HG03097 (cell line): ENCODE measurements around the gene TFAP2A.

ENCODE experiments used
- ATAC-seq: cut with Tn5 transposase; IDR thresholded peaks from one replicate; pipeline ENCODE4 v1.9.1; 2021; ENCODE audit not compliant: unreplicated experiment, low FRiP score

The TFAP2A gene

DNA sequence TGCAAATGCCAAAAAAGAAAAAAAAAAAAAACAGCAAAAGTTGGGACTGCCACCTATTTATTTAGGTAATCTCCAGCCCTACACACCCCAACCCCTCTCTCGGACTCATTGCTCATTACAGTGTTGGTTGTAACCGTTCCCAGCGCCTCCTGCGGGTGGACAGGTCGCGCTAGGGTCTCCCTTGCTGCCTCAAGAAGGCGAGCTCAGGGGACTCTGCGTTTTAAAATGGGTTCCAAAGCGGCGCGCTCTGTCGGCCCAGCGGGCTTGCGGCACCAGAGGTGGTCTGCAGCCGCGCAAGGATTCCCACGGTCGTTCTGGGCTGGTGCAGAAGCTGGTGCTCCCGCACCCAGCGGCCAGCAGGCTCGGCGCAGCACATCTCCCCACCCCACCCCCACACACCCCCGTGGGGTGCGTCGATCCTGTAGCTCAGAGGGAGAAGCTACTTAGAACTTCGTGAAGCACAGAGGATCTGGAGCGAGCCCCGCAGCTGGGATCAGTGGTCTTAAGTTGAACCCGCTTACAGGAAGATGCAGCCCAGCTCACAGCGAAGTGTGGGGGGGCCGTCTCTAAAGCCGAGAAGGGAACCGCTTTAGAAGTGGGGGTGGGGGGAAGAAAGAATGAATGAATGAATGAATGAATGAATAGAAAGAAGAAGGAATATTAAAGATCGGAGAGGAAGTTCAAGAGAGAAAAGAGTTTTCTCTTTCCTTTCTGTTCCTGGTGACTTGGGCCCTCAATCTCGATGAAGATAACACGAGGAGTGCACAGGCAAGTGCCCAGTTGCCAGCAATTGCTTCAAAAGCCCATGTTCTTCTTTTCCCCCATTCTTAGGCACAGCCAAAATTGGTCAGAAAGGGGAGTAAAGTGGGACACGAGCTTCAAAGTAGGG is 780 bp downstream of the TFAP2A start:
- no peak for ATAC-seq

DNA sequence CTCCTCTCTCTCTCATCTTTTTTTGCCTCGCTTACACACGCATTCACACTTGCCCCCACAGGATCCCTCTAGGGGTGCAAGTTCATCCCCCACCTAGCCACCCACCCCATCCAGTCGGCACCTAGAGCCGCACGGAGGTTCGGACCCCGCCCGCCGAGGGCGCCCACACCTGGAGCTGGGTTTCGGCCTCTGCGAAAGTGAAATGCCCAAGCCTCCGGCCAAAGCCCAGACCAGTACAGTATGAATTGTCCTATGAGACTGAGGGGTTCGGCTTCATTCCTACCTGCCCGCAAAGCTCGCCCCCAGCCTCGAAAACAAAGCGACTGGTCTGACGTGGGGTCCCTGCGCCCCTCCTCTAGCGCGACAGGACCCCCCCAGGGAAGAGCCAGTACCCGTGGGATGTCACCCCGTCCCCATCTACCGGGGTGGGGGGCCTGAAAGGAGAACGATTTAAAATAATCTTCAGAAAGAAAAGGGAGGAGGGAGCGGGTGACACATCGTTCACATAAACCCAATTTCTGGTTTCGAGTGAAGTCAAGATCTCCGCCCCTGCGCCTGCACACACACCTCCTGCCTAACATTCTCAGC is 1.5 kb downstream of the TFAP2A start:
- no peak for ATAC-seq

DNA sequence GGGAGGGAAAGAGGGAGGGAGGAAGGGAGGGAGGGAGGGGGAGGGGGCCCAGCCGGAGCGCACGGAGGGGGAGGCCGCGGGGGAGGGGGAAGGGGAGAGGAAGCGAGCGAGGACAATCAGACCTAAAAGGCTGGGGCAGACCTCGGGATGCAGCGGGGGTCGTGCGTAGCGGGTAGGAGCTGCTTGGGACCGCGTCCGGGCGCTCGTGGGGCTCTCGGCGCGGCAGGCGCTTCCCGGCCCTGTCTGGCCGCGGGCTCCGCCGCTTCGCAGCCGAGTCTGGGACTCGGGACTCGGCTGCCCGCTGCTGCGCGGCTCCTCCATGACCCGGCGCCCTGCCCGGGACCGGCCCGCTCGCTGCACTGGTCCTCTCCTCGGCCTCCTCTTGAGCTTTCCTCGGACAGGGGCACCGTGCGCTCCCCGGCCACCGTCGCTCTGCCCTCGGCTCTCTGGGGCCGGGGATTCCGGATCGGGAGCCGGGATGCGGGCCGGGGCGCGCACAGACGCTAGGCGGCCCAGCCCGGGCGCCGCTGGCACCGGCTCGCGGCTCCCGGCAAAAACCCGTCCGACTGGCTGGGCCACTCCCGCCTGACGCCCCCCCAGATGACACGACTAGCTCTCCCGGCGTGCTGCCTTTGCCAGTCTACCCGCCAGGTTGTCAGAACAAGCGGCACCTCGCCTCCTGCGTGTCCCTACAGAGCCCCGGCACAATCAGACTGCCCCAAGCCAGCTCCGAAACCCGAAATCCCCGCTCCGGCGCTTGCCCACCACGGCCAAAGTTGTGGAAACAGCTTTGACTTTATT is 2.2 kb downstream of the TFAP2A start:
- no peak for ATAC-seq

DNA sequence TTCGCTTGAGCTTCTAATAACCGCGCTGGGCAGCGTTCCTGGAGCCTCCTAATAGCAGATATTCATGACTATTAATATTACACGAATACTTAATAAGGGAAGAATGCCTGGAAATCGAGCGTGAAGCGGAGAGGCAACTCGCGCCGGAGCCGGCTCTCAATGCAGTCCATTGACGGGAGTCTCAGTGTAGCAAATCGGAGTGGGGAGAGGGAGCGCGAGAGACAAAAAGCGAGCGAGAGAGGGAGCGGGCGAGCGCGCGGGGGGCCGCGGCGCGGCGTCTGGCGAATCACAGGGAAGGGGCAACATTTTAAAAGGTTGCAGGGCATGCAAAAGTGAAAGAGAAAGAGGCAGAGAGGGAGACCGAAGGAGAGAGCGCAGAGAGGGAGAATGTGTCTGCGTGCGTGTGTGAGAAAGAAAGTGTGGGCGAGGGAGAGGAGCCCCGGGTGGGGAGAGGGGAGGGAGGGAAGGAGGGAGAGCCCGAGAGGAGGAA is 2.9 kb downstream of the TFAP2A start:
- ATAC-seq, result peak; percentile 41

DNA sequence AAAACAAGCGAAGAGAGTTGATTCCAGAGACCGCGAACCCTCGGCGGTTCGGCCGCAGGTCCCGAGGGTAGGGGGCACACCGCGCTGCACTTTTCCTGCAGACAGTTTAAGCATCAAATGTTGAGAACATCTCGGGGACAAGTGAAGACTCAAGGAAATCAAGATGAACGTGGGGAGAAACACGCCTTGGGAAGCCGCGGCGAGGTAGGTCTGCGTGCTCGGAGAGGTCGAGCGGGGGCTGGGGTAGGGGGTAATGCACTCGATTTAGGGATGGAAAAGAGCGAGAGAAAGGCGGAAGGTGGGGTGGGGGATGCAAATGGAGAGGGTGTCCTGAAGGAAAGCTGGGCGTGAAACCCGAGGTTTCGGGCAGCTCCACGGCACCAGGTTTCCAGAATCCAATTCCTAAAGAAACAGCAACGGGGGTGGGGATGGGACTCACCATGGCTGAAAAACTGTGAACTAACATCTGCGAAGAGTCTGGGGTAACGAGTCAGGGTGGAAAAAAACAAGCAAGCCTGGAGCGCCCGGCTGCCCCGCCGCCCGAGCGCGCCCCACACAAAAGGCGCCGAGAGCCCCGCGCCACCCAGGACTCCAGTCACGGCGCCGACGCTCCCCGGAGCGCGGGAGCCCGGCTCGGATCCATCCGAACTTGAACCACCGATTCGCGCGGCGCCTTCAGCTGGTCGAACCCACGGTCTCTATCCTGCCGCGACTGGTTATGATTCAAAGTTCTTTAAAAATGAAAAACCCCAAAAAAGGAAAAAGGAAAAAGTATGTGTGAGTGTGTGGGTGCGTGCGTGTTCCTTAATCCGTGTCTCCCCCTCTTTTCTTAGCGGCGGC is 3.5 kb downstream of the TFAP2A start:
- peak; percentile 3 for ATAC-seq

DNA sequence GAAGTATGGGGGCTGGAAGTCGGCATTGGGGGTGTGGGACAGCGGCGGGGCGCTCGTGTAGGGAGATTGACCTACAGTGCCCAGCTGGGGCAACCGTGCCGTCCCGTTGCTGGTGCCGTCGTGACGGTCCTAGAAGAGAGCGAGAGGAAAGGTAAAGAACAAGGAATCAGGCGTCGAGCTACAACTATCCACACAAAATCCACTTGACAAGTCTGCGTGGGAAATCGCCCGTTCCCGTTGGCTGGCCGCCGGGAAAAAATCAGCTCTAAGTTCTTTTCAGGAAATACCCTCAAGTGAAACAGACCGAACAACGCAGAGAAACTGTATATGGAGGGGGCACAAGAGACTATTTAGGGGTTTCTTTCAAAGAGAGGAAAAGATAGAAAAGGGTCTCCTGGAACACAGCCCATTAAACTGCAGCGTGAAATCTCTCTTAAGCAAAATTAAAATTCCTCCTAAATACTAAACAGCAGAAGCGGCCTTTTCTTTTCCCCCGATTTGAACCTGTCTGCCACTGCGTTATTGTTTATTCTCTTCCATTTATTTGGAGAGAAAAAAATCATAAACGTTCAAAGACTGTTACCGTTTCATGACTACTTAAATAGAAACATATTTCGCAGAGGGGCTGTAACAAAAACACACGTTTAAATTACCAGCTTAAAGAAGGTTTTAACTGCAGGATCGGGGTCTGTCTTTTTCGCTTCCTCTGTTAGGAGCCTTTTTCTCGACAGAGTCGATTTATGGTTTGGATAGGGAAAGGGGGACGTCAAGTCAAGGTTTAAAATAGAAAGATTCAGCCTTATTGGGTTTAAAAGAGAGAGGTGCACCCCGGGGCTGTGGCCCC is 4.4 kb downstream of the TFAP2A start:
- ATAC-seq, result no peak

DNA sequence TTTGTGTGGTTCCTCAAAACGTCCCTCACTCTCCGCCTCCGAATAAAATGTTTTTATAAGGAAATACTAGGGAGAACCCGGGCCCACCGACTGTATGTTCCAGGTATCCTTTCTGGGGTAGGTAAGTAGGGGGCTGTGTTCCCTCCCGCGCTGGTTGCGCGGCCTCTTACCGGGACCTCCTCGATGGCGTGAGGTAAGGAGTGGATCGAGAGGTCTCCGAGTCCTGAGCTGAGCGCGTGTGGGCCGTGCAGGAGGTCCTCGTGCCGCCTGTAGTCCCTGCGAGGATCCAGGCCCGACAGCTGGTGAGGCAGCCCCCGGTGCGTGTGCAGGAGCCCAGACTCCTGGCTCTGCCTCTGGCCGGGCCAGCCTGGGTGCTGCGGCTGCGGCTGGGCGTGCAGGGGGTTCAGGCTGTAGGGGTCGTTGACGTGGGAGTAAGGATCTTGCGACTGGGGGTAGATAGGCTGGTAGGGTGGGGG is 5.1 kb downstream of the TFAP2A start:
- no peak for ATAC-seq

DNA sequence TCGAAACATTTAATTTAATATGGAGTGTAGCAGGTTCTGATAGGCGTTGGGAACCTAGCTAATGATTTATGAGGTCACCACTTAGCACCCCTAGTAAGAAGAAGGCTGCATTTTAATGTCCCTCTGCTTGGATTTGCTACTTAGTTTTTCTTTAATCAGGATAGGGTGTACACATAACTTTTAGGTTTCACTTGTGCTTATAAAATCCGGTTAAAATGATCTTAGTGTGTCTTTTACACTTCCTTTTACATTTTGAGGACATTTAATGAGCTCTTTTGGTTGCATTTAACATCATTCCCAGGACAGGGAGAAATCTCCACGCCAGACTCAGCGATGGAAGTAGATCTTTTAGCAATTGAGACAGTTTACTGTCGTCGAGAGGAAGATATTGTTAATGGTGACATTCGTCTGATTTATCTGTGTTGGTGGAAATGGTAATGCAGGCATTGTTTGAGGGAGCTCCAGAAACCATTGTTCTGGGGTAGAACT is 5.6 kb downstream of the TFAP2A start:
- no peak for ATAC-seq

DNA sequence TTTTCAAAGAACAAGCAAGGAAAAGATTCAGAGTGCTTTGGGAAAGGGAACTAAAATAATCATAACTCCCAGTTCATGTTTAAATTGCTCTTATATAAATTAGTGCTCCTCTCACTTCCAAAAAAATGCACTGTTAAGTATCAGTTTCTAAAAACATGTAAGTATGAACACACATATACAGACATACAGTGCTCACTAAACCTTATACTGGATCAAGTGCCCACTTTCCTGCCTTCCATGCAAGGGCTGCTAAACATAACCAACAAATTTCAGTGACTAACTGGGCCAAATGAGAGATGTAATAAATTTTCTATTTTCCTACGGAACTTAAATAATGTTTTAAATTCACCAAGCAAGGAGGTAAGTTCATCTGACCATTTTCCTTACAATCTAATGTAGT is 6.4 kb downstream of the TFAP2A start:
- no peak for ATAC-seq

DNA sequence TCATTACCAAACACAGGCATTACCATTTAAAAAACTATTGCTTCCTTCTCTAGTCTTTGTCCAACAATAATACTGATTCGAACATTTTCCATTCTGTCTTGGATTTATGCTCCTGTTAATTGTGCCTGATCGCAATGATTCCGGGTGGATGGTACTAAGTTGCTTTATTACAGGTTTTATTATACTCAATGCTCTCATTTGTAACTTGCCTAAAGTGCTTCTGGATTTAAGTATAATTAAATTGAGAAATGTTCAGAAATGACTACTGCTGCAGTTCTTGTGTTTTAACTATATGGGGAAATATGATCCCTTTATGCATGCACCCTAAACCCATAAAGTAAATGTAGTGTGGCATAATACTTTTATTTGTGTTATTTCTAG is 7.2 kb downstream of the TFAP2A start:
- no peak for ATAC-seq

DNA sequence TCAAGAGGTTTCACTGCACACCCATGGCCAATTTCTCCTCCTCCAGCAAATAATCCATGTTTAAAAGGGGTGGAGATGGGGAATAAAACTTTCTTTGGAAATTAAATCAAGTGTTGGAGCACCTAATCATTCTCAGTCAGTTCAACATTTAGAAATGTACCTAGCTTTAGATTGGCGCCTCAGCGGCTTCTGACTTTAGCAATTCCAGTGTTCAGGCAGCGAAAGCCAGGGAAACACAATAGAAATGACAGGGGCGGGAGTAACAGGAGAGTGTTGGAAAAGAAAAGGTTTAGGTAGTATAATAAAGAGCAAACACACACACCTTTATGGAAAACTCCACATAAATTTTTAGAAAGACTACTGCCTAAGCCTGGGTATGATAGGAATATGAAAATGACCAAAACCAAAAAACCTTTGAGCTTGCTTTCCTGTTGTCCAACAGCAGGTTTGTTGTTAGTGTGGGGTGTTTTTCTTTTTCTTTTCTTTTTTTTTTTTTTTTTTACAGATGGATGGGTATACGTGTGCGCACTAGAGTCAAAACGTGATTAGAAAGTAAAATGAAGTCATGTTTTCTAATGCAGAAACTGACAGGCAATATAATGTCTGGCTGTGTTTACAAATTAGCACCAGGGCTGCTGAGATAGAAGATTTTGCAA is 7.7 kb downstream of the TFAP2A start:
- ATAC-seq, result no peak

DNA sequence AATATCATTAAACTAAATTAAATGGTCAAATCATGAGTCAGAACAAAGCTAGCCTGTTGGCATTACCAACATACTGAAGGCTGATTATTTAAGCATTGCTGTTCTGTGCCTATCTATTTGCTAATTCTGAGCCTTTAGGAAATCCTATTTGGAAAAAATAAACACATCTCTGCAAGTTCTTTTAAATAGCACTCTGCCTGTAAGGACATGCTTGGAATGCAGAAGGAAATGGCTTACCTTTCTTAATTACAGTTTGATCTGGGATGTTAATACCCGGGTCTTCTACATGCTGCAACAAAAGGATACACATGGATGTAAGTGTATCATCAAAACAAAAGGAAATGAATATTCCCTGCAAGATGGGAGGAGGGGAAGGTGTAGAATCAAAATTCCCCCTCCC is 8.3 kb downstream of the TFAP2A start:
- no peak for ATAC-seq

DNA sequence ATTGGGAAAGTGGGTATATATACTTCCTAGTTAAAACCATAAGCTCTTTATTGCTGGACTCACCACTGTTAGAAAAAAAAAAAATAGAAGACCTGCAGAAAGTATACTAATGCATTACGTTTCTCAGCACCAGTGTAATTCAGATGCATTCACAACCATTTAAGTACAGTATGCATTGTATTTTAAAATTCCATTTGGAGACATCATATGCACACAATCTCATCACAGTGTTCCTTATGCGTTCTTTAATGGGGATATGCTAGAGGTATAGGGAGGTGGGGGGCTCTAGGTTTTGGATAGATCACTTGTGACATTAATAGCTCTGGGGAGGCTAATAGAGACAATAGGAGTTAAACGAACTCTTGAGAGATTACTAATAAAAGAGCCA is 9.4 kb downstream of the TFAP2A start:
- ATAC-seq, result no peak

DNA sequence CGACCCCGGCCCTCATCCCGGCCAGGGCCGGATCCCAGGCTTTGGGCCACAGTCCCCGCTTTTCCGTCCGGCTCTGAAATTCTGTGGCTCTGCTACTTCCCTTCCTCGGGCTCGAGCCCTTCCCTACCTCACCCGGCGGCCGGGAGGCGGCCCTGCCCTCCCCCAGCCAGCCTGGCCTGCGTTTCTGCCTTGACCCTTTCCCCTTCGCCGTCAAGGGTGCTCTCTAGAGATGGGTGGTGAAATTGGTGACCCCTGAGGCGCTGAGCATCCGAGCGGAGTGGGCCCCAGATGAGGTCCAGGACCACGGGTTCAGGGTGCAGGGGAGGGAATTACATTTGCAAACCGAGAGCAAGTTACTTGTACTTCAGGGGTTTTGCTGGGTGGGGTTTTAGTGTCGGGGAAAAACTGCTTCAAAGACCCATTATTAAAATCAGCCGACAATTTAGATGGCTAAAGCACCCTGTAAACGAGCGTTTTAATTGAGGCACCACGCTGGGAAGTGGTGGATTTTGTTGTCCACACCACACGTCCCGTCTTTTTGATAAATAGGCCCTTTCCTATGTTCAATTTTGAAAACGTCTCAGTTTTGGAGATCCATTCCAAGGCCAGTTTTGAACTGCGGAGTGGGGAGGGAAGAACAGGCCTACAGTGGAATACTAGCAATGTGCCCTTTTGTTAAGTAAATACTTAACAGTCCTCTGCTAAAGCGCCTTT is 9.9 kb downstream of the TFAP2A start:
- ATAC-seq, result no peak

DNA sequence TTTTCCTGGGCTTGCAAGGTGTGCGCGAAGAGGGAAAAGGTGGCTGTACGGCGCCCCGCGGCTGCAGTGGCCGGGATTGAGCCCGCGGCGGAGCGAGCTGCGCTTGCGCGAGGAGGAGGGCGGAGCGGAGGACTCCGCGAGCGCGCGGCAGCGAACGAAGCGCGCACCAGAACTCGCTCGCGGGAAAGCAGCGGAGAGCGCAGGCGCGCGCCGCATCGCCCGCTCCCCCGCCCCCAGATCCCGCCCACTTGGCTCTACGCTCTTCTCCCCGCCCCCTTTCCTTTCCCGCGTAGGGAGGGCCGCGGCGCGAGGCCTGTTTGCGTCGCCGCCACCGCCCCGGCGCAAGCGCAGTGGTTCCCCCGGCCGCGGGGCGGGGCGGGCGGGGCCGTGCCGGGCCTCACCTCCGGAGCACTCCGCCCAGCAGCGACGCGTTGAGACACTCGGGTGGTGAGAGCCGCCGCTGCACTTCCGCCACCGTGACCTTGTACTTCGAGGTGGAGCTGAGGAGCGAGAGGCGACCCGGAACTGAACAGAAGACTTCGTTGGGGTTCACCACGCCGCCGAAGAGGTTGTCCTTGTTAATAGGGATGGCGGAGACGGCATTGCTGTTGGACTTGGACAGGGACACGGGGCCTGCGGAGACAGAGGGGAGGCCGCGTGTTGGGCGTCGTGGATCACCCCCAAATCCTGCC is 10.6 kb downstream of the TFAP2A start:
- ATAC-seq, result peak; percentile 96

DNA sequence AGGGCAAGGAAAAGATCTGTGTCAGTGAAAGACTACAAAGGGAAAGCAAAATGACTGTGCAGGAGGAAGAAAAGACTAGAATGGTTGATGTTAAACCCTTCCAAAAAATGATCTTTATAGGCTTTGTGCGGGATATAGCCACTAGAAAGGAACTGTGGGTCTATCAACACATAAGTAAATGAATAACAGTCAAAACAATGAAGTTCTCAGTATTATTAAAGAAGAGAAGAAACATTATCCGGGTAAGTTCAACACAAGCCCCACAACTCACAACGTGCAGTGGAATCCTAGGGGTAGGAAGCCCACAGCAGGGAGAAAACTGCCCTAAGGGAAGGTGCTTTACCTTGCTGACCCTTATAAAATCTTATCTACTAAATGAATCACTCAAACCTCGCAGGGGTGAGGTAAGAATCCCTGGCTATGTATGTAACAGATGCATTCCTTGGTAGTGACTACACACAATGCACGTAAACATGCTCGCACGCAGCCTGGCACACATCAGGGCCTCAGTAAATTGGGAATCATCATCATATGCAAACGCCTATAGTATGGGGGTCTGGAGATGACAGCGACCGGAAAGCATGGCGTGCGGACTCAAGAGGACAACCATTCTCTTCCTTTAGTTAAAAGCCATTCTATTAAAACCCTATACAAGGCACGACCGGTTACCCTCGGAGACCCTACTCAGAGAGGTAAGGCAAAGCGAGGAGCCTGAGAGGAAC is 11.3 kb downstream of the TFAP2A start:
- ATAC-seq, result peak; percentile 19
